RPMI8226 (cell line): ENCODE results near the gene HBA1.
"Not testable (repeated sequence)": the region's sequence is repeated elsewhere in the genome, so short reads cannot be mapped to it uniquely, and the experiment has no call there.

Experiments used
- DNase-seq: peaks from one replicate; pipeline ENCODE4 v3.0.0-alpha.2; 2015

Gene HBA1

DNA sequence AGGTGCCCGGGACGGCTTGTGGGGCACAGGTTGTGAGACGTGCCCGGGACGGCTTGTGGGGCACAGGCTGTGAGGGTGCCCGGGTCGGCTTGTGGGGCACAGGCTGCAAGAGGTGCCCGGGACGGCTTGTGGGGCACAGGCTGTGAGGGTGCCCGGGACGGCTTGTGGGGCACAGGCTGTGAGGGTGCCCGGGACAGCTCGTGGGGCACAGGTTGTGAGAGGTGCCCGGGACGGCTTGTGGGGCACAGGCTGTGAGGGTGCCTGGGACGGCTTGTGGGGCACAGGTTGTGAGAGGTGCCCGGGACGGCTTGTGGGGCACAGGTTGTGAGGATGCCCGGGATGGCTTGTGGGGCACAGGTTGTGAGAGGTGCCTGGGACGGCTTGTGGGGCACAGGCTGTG lies 16.2 kb upstream of the HBA1 start:
- DNase-seq: not testable (repeated sequence)

DNA sequence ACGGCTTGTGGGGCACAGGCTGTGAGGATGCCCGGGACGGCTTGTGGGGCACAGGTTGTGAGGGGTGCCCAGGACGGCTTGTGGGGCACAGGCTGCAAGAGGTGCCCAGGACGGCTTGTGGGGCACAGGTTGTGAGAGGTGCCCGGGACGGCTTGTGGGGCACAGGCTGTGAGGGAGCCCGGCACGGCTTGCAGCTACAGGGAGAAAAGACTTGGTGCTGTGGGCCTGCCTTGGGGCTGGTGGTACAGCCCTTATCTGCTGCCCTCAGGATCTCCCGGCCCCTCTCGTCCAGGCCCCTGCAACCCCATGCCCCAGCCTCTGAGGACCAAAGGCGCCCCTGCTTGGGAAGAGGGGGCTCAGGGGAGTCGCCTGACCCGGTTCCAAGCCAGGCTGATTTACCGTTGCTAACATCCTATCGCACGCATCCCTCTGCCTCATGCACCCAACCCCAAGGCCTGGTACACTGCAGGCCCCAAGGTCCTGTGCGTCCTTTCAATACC lies 15.7 kb upstream of the HBA1 start:
- DNase-seq: no peak

DNA sequence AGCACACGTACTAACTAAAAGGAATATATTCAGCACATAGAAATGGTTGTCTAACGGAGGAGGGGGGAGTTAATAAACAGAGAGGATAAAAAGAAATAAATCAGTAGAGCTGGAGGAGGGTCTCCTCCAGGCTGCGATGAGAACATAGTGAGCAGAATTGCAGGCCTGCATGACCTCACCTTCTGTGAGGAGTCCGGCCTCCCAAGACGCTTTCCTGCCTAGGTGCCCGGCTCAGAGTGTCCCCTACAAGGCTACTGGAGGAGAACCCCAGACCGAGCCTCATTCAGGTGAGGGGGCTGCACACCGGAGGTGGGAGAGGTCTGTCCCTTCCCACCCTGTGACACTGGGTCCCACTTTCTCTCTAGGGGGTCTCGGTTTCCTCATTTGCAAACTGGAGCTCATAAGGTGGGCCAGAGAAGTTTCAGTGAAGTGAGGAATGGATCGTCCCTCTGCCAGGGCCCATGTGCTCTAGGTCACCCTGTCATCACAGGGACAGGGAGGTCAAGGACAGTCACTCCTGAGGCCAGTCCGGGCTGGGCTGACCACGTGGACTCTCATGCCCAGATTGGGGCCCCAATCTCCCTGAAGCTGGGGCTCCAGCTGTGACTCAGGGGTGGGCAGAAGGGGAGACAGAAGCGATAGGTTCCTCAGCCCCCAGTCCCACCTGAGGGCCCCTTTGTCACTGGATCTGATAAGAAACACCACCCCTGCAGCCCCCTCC lies 14.0 kb upstream of the HBA1 start:
- DNase-seq: no peak

DNA sequence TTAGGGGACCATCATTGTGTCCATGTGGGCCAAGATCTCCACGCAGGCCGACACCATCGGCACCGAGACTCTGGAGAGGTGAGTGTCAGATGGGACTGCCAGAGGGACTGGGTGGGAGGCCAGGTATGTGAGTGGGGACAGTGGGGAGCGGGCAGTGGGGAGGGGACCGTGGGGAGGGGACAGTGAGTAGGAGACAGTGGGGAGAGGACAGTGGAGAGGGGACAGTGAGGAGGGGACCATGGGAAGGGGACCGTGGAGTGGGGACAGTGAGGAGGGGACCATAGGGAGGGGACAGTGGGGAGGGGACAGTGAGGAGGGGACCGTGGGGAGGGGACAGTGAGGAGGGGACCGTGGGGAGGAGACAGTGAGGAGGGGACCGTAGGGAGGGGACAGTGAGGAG lies 13.3 kb upstream of the HBA1 start:
- DNase-seq: not testable (repeated sequence)

DNA sequence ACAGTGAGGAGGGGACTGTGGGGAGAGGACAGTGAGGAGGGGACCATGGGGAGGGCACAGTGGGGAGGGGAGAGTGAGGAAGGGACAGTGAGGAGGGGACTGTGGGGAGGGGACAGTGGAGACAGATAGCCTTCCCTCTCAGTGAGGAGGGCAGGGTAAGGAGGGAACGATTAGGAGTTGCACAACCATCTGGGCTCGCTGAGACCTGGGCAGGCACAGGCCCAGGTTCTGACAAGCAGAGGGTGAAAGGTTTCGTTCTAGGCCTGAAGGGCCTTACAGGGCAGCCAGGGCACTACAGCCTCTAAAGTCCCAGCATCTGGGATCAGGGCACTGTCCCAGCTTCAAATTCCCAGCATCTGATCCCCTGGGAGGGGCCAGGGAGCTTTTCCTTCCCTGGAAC lies 12.8 kb upstream of the HBA1 start:
- DNase-seq: not testable (repeated sequence)

DNA sequence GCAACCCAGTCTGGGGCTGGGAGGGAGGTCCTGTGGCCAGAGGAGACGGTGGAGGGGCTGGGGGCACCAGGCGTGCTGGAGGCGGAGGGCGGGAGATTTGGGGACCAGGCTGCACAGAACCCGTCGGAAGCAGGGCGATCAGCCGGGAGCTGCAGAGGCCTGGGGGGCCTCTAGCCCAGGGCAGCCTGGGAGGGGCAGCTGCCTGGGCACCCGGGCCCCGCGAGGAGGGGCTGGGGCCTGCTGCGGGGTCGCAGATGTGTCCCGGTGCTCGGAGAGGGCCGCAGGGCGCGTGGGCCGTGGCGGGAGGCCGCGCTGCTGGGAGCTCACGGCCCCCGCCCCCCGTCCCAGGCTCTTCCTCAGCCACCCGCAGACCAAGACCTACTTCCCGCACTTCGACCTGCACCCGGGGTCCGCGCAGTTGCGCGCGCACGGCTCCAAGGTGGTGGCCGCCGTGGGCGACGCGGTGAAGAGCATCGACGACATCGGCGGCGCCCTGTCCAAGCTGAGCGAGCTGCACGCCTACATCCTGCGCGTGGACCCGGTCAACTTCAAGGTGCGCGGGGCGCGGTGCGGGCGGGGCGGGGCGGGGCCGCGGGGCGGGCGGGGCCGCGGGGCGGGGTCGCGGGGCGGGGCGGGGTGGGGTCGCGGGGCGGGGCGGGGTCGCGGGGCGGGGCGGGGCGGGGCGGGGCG lies 12.2 kb upstream of the HBA1 start:
- not testable (repeated sequence) for DNase-seq

DNA sequence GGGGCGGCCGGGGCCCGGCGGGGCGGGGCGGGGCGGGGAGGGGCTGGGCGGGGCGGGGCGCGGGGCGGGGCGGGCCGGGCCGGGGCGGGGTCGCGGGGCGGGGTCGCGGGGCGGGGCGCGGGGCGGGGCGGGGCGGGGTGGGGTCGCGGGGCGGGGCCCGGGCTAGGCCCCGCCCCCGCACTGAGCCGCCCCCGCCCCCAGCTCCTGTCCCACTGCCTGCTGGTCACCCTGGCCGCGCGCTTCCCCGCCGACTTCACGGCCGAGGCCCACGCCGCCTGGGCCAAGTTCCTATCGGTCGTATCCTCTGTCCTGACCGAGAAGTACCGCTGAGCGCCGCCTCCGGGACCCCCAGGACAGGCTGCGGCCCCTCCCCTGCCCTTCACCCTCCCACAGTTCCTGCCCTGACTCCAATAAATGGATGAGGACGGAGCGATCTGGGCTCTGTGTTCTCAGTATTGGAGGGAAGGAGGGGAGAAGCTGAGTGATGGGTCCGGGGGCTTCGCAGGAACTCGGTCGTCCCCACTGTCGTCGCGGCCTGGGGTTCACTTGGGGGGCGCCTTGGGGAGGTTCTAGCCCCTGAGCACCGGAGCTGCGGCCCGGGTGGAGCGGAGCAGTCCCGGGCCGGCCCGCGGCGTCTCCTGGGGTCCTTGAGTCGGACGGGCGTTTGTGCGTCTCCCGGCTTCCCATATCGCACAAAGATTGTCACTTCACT lies 11.5 kb upstream of the HBA1 start:
- DNase-seq: no peak

DNA sequence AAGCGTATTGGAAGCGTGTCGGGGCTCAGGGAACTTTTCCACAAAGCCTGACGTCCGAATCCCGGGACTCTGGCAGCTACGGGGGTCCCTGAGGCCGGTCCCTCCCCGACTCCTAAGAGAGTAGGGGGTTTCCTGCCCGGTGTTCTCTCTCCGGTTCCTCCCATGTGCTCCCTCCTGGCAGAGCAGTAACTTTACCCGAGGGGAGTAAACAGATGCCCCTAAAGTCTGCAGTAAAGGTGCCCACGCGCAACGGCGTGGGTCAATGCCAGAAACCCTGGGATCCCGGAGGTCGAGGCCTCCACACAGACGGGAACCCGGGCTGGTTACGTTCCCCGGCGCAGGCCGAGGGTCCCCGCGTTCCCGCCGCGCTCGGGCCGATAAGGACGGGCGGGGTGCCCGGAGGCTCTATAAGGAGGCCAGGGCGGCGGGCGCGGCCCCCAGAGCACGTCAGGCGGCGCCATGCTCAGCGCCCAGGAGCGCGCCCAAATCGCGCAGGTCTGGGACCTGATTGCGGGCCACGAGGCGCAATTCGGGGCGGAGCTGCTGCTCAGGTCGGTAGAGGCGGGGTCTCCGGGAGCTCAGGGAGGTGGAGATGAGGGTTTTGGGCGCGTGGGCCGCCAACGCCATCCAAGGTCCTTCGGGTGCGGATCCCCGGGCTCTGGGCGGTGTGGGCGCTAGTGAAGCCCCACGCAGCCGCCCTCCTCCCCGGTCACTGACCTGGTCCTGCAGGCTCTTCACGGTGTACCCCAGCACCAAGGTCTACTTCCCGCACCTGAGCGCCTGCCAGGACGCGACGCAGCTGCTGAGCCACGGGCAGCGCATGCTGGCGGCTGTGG lies 10.7 kb upstream of the HBA1 start, which contains the start of gene HBM:
Gene HBM (plus strand): TSS at position 440 of the 836 bp plus-strand sequence. CDS start 20 bp downstream, at position 460.
- DNase-seq: no peak

DNA sequence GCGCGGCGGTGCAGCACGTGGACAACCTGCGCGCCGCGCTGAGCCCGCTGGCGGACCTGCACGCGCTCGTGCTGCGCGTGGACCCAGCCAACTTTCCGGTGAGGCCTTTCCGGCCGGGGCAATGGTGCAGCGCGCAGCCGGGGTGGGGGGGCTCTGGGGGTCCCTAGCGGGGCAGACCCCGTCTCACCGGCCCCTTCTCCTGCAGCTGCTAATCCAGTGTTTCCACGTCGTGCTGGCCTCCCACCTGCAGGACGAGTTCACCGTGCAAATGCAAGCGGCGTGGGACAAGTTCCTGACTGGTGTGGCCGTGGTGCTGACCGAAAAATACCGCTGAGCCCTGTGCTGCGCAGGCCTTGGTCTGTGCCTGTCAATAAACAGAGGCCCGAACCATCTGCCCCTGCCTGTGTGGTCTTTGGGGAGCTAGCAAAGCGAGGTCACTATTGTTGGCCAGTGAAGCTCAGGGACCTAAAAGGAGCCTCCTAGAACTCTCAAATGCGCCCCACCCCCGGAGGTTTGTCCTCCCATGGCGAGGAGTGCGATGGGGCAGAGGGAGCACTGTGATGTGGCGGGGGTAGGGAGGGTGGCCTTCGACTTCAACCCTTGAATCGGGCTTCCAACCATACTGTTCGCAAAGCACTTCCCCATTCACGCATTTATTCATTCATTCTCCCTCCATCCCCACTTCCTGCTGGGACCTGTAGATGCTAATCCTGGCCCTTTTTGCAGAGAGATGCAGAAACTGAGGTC lies 9.9 kb upstream of the HBA1 start:
- no peak for DNase-seq

DNA sequence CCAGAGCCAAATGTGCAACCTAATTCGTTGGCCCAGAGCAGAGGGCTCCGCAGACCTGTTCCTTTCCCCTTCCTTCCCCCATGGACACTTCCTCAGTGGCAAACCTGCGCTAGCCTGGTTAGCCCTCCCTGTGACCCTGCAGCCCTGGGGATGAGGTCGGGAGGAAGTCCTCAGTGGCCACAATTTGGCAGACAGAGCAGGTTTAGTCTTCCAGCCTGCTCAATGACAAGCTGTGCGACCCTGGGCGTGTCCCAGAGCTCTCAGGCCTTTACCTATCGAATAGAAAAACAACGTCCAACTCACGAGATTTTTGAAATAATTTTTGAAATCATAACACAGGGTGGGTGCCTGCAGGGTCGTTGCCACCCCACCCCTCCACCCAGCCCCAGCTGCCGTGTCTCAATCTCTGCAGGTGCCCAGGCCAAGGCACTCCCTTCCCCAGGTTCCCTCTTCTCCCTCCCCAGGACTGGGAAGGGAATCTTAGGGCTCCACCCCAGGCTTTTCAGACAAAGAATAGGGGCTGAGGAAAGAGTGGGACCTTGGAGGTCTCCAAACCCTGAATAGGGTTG lies 9.3 kb upstream of the HBA1 start:
- DNase-seq: no peak

DNA sequence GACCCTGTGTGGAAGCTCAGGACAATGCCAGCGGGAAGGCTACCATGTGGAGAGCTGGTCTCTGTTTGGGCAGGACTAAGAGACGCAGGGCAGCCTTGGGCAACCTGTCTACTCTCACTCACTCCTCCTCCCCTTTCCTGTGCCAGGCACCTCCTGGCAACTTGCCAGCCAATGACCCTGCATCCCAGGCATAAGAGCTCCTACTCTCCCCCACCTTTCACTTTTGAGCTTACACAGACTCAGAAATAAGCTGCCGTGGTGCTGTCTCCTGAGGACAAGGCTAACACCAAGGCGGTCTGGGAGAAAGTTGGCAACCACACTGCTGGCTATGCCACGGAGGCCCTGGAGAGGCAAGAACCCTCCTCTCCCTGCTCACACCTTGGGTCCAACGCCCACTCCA lies 8.1 kb upstream of the HBA1 start:
- peak; percentile 82 for DNase-seq

DNA sequence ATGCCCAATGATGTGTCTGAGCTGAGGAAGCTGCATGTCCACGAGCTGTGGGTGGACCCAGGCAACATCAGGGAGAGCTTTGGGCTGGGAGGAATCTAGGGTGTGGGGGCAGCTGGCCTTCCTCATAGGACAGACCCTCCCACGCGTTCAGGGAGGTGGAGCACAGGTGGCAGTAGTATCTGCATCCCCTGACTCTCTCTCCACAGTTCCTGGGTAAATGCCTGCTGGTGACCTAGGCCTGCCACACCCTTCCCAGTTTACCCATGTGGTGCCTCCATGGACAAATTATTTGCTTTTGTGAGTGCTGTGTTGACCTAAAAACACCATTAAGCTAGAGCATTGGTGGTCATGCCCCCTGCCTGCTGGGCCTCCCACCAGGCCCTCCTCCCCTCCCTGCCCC lies 7.5 kb upstream of the HBA1 start:
- no peak for DNase-seq

DNA sequence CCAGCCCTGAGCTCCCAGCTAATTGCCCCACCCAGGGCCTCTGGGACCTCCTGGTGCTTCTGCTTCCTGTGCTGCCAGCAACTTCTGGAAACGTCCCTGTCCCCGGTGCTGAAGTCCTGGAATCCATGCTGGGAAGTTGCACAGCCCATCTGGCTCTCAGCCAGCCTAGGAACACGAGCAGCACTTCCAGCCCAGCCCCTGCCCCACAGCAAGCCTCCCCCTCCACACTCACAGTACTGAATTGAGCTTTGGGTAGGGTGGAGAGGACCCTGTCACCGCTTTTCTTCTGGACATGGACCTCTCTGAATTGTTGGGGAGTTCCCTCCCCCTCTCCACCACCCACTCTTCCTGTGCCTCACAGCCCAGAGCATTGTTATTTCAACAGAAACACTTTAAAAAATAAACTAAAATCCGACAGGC lies 6.4 kb upstream of the HBA1 start:
- DNase-seq: not testable (repeated sequence)

DNA sequence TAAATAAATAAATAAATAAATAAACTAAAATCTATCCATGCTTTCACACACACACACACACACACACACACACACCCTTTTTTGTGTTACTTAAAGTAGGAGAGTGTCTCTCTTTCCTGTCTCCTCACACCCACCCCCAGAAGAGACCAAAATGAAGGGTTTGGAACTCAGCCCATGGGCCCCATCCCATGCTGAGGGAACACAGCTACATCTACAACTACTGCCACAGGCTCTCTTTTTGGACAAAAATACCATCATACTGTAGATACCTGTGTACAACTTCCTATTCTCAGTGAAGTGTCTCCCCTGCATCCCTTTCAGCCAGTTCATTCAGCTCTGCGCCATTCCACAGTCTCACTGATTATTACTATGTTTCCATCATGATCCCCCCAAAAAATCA lies 5.7 kb upstream of the HBA1 start:
- no peak for DNase-seq

DNA sequence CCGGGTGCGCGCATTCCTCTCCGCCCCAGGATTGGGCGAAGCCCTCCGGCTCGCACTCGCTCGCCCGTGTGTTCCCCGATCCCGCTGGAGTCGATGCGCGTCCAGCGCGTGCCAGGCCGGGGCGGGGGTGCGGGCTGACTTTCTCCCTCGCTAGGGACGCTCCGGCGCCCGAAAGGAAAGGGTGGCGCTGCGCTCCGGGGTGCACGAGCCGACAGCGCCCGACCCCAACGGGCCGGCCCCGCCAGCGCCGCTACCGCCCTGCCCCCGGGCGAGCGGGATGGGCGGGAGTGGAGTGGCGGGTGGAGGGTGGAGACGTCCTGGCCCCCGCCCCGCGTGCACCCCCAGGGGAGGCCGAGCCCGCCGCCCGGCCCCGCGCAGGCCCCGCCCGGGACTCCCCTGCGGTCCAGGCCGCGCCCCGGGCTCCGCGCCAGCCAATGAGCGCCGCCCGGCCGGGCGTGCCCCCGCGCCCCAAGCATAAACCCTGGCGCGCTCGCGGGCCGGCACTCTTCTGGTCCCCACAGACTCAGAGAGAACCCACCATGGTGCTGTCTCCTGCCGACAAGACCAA lies 4.0 kb upstream of the HBA1 start, which contains the start of gene HBA2:
Gene HBA2 (plus strand): TSS at position 503 of the 568 bp plus-strand sequence. CDS start 37 bp downstream, at position 540.
- not testable (repeated sequence) for DNase-seq

DNA sequence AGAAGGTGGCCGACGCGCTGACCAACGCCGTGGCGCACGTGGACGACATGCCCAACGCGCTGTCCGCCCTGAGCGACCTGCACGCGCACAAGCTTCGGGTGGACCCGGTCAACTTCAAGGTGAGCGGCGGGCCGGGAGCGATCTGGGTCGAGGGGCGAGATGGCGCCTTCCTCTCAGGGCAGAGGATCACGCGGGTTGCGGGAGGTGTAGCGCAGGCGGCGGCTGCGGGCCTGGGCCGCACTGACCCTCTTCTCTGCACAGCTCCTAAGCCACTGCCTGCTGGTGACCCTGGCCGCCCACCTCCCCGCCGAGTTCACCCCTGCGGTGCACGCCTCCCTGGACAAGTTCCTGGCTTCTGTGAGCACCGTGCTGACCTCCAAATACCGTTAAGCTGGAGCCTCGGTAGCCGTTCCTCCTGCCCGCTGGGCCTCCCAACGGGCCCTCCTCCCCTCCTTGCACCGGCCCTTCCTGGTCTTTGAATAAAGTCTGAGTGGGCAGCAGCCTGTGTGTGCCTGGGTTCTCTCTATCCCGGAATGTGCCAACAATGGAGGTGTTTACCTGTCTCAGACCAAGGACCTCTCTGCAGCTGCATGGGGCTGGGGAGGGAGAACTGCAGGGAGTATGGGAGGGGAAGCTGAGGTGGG lies 3.1 kb upstream of the HBA1 start:
- not testable (repeated sequence) for DNase-seq

DNA sequence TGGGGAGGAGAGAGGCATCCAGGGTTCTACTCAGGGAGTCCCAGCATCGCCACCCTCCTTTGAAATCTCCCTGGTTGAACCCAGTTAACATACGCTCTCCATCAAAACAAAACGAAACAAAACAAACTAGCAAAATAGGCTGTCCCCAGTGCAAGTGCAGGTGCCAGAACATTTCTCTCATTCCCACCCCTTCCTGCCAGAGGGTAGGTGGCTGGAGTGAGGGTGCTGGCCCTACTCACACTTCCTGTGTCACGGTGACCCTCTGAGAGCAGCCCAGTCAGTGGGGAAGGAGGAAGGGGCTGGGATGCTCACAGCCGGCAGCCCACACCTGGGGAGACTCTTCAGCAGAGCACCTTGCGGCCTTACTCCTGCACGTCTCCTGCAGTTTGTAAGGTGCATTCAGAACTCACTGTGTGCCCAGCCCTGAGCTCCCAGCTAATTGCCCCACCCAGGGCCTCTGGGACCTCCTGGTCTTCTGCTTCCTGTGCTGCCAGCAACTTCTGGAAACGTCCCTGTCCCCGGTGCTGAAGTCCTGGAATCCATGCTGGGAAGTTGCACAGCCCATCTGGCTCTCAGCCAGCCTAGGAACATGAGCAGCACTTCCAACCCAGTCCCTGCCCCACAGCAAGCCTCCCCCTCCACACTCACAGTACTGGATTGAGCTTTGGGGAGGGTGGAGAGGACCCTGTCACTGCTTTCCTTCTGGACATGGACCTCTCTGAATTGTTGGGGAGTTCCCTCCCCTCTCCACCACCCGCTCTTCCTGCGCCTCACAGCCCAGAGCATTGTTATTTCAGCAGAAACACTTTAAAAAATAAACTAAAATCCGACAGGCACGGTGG lies 2.3 kb upstream of the HBA1 start:
- DNase-seq: not testable (repeated sequence)

DNA sequence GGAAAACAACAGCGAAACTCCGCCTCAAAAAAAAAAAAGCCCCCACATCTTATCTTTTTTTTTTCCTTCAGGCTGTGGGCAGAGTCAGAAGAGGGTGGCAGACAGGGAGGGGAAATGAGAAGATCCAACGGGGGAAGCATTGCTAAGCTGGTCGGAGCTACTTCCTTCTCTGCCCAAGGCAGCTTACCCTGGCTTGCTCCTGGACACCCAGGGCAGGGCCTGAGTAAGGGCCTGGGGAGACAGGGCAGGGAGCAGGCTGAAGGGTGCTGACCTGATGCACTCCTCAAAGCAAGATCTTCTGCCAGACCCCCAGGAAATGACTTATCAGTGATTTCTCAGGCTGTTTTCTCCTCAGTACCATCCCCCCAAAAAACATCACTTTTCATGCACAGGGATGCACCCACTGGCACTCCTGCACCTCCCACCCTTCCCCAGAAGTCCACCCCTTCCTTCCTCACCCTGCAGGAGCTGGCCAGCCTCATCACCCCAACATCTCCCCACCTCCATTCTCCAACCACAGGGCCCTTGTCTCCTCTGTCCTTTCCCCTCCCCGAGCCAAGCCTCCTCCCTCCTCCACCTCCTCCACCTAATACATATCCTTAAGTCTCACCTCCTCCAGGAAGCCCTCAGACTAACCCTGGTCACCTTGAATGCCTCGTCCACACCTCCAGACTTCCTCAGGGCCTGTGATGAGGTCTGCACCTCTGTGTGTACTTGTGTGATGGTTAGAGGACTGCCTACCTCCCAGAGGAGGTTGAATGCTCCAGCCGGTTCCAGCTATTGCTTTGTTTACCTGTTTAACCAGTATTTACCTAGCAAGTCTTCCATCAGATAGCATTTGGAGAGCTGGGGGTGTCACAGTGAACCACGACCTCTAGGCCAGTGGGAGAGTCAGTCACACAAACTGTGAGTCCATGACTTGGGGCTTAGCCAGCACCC lies 1.2 kb upstream of the HBA1 start:
- DNase-seq: no peak
